GM12875 (cell line): ENCODE results near the gene NUP50.
A peak's percentile ranks its signal among the peaks of the same experiment; 100 is the strongest.

Source experiments
- H3K4me3 ChIP-seq: one replicate; pipeline ENCODE4 v1.5.1; 2011; ENCODE audit warnings: low read depth, low read length, control low read depth
- TF ChIP-seq, protein P1 (sequence below): IDR thresholded peaks from 2 replicates; pipeline ENCODE4 v1.5.1; 2011; ENCODE audit warnings: low read depth, mild to moderate bottlenecking, control low read depth, inconsistent platforms, low read length, moderate library complexity, borderline replicate concordance; ENCODE audit not compliant: insufficient read depth

Gene NUP50

GRCh38 chr22:45159652-45160462 is 3.9 kb upstream of the NUP50 start:
- TF ChIP-seq, protein P1, sequence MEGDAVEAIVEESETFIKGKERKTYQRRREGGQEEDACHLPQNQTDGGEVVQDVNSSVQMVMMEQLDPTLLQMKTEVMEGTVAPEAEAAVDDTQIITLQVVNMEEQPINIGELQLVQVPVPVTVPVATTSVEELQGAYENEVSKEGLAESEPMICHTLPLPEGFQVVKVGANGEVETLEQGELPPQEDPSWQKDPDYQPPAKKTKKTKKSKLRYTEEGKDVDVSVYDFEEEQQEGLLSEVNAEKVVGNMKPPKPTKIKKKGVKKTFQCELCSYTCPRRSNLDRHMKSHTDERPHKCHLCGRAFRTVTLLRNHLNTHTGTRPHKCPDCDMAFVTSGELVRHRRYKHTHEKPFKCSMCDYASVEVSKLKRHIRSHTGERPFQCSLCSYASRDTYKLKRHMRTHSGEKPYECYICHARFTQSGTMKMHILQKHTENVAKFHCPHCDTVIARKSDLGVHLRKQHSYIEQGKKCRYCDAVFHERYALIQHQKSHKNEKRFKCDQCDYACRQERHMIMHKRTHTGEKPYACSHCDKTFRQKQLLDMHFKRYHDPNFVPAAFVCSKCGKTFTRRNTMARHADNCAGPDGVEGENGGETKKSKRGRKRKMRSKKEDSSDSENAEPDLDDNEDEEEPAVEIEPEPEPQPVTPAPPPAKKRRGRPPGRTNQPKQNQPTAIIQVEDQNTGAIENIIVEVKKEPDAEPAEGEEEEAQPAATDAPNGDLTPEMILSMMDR = no peak

GRCh38 chr22:45162531-45162930 is 1.2 kb upstream of the NUP50 start:
- peak overlapping the region; percentile 93 for H3K4me3 ChIP-seq
- TF ChIP-seq, protein P1 = no peak

More at GRCh38 chr22:45159652-45160462, 3.9 kb upstream of the NUP50 start:
- H3K4me3 ChIP-seq = no peak overlapping the region

DNA sequence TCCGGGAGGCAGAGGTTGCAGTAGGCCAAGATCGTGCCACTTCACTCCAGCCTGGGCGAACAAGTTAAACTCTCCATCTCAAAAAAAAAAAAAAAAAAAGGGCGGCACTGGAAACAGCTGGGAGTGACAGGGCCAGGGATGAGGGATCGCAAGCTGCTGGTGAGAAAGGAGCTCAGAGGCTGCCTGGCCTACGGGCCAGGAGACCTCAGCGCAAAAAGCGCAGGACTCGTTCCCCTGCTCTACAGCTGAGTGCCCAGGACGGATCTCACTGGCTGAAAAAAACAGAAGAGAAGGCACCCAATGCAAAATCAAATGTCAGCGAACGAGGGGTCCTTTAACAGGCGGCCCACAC is 650 bp upstream of the NUP50 start:
- peak overlapping the region; percentile 93 for H3K4me3 ChIP-seq
- TF ChIP-seq, protein P1 = no peak

DNA sequence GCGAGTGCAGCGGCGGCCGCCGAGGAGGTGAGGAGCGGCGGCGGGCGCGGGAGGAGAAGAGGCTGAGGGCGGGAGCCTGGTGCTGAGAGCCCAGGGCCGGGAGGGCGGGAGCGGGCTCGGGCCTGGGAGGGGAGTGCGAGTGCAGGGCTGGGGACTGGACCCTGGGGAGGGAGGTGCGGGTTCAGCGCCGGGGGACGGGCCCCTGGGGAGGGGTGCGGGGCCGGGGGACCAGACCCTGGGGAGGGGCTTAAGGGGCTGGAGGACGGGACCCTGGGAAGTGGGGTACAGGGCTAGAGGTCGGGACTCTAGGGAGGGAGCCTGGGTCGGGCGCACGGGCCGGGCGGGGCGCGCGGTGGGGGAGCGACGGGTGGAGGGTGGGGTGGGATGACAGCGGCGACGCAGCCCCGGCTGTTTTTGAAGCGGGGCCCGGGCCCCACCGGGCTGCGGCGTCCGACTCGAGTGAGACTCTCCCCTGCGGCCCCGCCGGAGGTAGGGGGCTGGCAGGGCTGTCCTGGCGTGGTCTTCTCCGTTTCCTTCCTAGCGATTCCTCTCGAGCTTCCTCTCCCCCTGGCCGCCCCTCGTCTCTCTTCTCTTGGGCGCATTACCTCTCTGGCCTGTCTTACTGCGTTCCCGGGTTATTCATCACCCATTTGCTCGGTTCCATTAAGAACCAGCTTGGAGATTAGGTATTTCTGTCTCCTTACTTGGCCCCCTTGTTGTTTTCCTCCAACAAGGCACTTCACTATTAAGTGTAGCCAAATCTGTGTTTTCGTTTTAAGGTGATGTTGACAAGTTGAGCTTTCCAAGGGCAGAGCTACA is 754 bp downstream of the NUP50 start:
- TF ChIP-seq, protein P1 = no peak
- peak overlapping the region; percentile 93 for H3K4me3 ChIP-seq

GRCh38 chr22:45166932-45167331 is 3.2 kb downstream of the NUP50 start:
- TF ChIP-seq, protein P1 = no peak
- H3K4me3 ChIP-seq = no peak overlapping the region

DNA sequence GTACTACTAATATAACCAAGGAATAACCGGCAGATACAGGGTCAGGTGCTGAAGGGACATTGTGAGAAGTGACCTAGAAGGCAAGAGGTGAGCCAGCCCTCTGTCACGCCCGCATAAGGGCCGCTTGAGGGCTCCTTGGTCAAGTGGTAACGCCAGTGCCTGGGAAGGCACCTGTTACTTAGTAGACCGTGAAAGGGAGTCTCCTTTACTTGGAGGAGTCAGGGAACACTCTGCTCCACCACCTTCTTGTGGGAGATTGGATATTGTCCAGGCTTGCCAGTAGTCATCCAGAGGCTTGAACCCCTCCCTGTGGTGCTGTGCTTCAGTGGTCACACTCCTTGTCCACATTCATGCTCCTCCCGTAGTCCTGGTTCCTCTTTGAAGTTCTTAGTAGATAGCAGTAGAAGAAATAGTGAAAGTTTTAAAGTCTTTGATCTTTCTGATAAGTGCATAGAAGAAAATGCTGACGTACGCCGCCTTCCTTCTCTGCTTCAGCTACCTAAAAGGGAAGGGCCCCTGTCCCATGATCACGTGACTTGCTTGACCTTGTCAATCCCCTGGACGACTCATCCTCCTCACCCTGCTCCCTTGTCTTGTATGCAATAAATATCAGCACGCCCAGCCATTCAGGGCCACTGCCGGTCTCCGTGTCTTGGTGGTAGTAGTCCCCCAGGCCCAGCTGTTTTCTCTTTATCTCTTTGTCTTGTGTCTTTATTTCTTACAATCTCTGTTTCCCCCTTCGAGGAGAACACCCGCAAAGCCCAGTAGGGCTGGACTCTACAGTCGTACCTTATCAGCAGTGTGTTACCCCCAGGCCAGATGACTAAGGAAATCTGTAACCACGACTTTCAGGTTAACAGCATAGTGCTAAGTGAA is 6.1 kb downstream of the NUP50 start:
- TF ChIP-seq, protein P1 = no peak
- no peak overlapping the region for H3K4me3 ChIP-seq
